Smooth muscle cell (in vitro differentiated cells): ENCODE results near the gene HYI. TPM values are rescaled to one million over a fixed set of nuclear protein-coding genes. Genes with fewer than 3 reads are reported as not detected.

Source experiments
- DNase-seq: peaks from one replicate; lab custom pipeline; 2025; ENCODE audit not compliant: unreplicated experiment; lab: John Stamatoyannopoulos, UW
- H2AFZ ChIP-seq: fragments of 200-600 bp; sonication (generic); 2 replicates; pipeline ENCODE4 v1.6.0; 2016; ENCODE audit warnings: antibody characterized with exemption, low read depth, mild to moderate bottlenecking
- H3F3A ChIP-seq: fragments of 200-600 bp; sonication (generic); 2 replicates; pipeline ENCODE4 v1.6.0; 2017; ENCODE audit warnings: antibody characterized with exemption, low read depth
- H3K27ac ChIP-seq: fragments of 200-600 bp; sonication (generic); 2 replicates; pipeline ENCODE4 v1.5.1; 2016; ENCODE audit warnings: low read depth, mild to moderate bottlenecking
- H3K27me3 ChIP-seq: fragments of 200-600 bp; sonication (generic); 2 replicates; pipeline ENCODE4 v1.6.1; 2016; ENCODE audit warnings: low read depth, mild to moderate bottlenecking
- H3K36me3 ChIP-seq: fragments of 200-600 bp; sonication (generic); 2 replicates; pipeline ENCODE4 v1.5.1; 2016; ENCODE audit warnings: low read depth
- H3K4me1 ChIP-seq: fragments of 200-600 bp; sonication (generic); 2 replicates; pipeline ENCODE4 v1.5.1; 2016; ENCODE audit warnings: low read depth
- H3K4me2 ChIP-seq: fragments of 200-600 bp; sonication (generic); 2 replicates; pipeline ENCODE4 v1.6.0; 2016; ENCODE audit warnings: mild to moderate bottlenecking
- H3K4me3 ChIP-seq: fragments of 200-600 bp; sonication (generic); 2 replicates; pipeline ENCODE4 v1.5.1; 2016; ENCODE audit warnings: mild to moderate bottlenecking
- H3K79me2 ChIP-seq: fragments of 200-600 bp; sonication (generic); 2 replicates; pipeline ENCODE4 v1.6.0; 2016; ENCODE audit warnings: low read depth, mild to moderate bottlenecking
- H3K9ac ChIP-seq: fragments of 200-600 bp; sonication (generic); 2 replicates; pipeline ENCODE4 v1.6.0; 2016; ENCODE audit warnings: low read depth
- H3K9me3 ChIP-seq: fragments of 200-600 bp; sonication (generic); replicated peaks from 2 replicates; pipeline ENCODE4 v1.5.1; 2016; ENCODE audit warnings: low read depth
- H4K20me1 ChIP-seq: fragments of 200-600 bp; sonication (generic); 2 replicates; pipeline ENCODE4 v1.6.0; 2016; ENCODE audit warnings: low read depth
- CTCF ChIP-seq: fragments of 200-600 bp; sonication (generic); IDR thresholded peaks from 2 replicates; pipeline ENCODE4 v1.5.1; 2017; ENCODE audit warnings: borderline replicate concordance, mild to moderate bottlenecking, antibody characterized with exemption; ENCODE audit not compliant: insufficient read depth, poor library complexity, severe bottlenecking
- WGBS: methylation state at CpG from one replicate; pipeline ENCODE4 v1.1.7; 2016; ENCODE audit warnings: low lambda C conversion rate; 5-methylcytosine and 5-hydroxymethylcytosine counted together
- polyA plus RNA-seq: library from polyadenylated mRNA; unstranded; fragments of >200 nt; fragmentation: Nextera tagmentation; extraction: Ambion mirVana; gene quantifications from 2 replicates; pipeline ENCODE4 v1.2.1, GENCODE V29; 2016
- total RNA-seq: library from RNA; depleted of rRNA; stranded (reverse); fragments of >200 nt; gene quantifications from 2 replicates; pipeline ENCODE4 v1.2.3, GENCODE V29; 2014

HYI gene
- total and polyA plus RNA-seq, 2 experiments from 2014 or later = 19.5 to 19.8 TPM

GRCh38 chr1:43437031-43437973 lies 16.4 kb downstream of the HYI start:
- Histone ChIP-seq H3K4me2 (no peak overlapping the region), H3K36me3 (no peaks in the 10 kb centered on the region), H2AFZ (no peak overlapping the region), H4K20me1 (no peaks in the 10 kb centered on the region), H3K9me3 (no peaks in the 10 kb centered on the region), H3K9ac (no peak overlapping the region), H3K4me1 (no peaks in the 10 kb centered on the region), H3K4me3 (no peak overlapping the region), H3K27me3 (no peaks in the 10 kb centered on the region), H3F3A (no peaks in the 10 kb centered on the region), H3K79me2 (no peaks in the 10 kb centered on the region), H3K27ac (no peak overlapping the region)
- DNase-seq = no peak
- 90% methylated on average over 20 of the region's 20 CpGs for WGBS
- TF ChIP-seq CTCF = no peak

- DNase-seq = no peak
- no peaks in the 10 kb centered on the region for H3K9me3 ChIP-seq
- H3K4me3 ChIP-seq = no peak overlapping the region
- H3K4me1 ChIP-seq = no peaks in the 10 kb centered on the region
- no peaks in the 10 kb centered on the region for H3K79me2 ChIP-seq
- no peaks in the 10 kb centered on the region for H4K20me1 ChIP-seq
- H3K4me2 ChIP-seq = no peak overlapping the region
- H3K36me3 ChIP-seq = peaks cover 7% of the 10 kb centered on the region
- H3K9ac ChIP-seq = no peak overlapping the region
- no peaks in the 10 kb centered on the region for H3K27me3 ChIP-seq
- H2AFZ ChIP-seq = no peak overlapping the region
- H3F3A ChIP-seq = no peaks in the 10 kb centered on the region
- H3K27ac ChIP-seq = no peak overlapping the region
- 85% methylated on average over 3 of the region's 3 CpGs for WGBS
- no peak for TF ChIP-seq CTCF
Observed at GRCh38 chr1:43436371-43436770, 17.4 kb downstream of the HYI start.

GRCh38 chr1:43435146-43436145 lies 18.3 kb downstream of the HYI start:
- Histone ChIP-seq H4K20me1 (no peaks in the 10 kb centered on the region), H3K4me2 (no peak overlapping the region)

More at GRCh38 chr1:43435146-43436145, 18.3 kb downstream of the HYI start:
- 91% methylated on average over 14 of the region's 14 CpGs for WGBS
- no peaks in the 10 kb centered on the region for H3K4me1 ChIP-seq
- no peaks in the 10 kb centered on the region for H3K9me3 ChIP-seq
- H2AFZ ChIP-seq = no peak overlapping the region
- H3K27ac ChIP-seq = no peak overlapping the region
- DNase-seq = no peak
- no peak overlapping the region for H3K4me3 ChIP-seq
- no peak overlapping the region for H3K9ac ChIP-seq
- H3K27me3 ChIP-seq = no peaks in the 10 kb centered on the region
- no peak for TF ChIP-seq CTCF
- H3F3A ChIP-seq = no peaks in the 10 kb centered on the region
- peaks cover 8% of the 10 kb centered on the region for H3K36me3 ChIP-seq
- H3K79me2 ChIP-seq = no peaks in the 10 kb centered on the region
